Keratinocyte (primary cell): ENCODE data around the gene NAA40.

Experiments used
- CTCF ChIP-seq, 3 experiments: IDR thresholded peaks in 1 of 3; conservative IDR thresholded peaks in 1 of 3; optimal IDR thresholded peaks in 1 of 3; 2 replicates in 2 of 3; 3 replicates in 1 of 3; pipeline versions ENCODE3 to v1.5.1; 2011; ENCODE audit warnings: low read length in 3 of 3, mild to moderate bottlenecking in 3 of 3, moderate library complexity in 2 of 3, control low read depth in 1 of 3, inconsistent platforms in 1 of 3; ENCODE audit not compliant: insufficient read depth in 2 of 3; ENCODE audit errors: extremely low read depth in 1 of 3
- EZH2 ChIP-seq: IDR thresholded peaks from one replicate; pipeline ENCODE4 v1.6.1; 2012; ENCODE audit warnings: inconsistent platforms, mild to moderate bottlenecking, low read length, moderate library complexity

- TF ChIP-seq CTCF (optimal IDR thresholded peaks at IDR 0.05 in 1 of 3, IDR thresholded peaks at IDR 0.05 in 1 of 3, conservative IDR thresholded peaks at IDR 0.05 in 1 of 3; ENCODE audit: extremely low read depth in 1 of 3, insufficient read depth in 2 of 3, low read length in 3 of 3) = no peak
- no peak for TF ChIP-seq EZH2
Measured at GRCh38 chr11:63916837-63917691, 21.7 kb upstream of the NAA40 start, which contains the start of gene RCOR2.
